Calu3 (cell line): Measurements from ENCODE around the gene ANKRD22. TPM values are rescaled to one million over a fixed set of nuclear protein-coding genes. Genes with fewer than 3 reads are reported as not detected.

ENCODE experiments used
- BruUV-seq: library from RNA; stranded (reverse); fragments of 400-500 nt; replicated peaks from 2 replicates; lab custom pipeline; 2021; lab: Mats Ljungman, UMichigan
- CTCF ChIA-PET: fragments of 300-600 bp; sonication (Branson Sonifier 250); formaldehyde crosslinking; loops from one replicate; lab custom pipeline; 2022; ENCODE audit warnings: antibody characterized with exemption; lab: Charles Lee
- DNase-seq: peaks from one replicate; pipeline ENCODE4 v3.0.0; 2022
- H3K27ac Mint-ChIP-seq: one replicate; pipeline ENCODE4 v1.8.0; 2022; ENCODE audit warnings: mixed read lengths; ENCODE audit not compliant: unreplicated experiment
- H3K27me3 Mint-ChIP-seq: one replicate; pipeline ENCODE4 v1.8.0; 2022; ENCODE audit warnings: mixed read lengths; ENCODE audit not compliant: unreplicated experiment
- H3K36me3 Mint-ChIP-seq: one replicate; pipeline ENCODE4 v1.8.0; 2022; ENCODE audit warnings: mild to moderate bottlenecking, moderate library complexity, mixed read lengths; ENCODE audit not compliant: insufficient read depth, unreplicated experiment
- H3K4me1 Mint-ChIP-seq: one replicate; pipeline ENCODE4 v1.8.0; 2022; ENCODE audit warnings: mild to moderate bottlenecking, low read depth, mixed read lengths; ENCODE audit not compliant: unreplicated experiment
- H3K4me3 Mint-ChIP-seq: one replicate; pipeline ENCODE4 v1.8.0; 2022; ENCODE audit warnings: mild to moderate bottlenecking, low read depth, moderate library complexity, mixed read lengths; ENCODE audit not compliant: unreplicated experiment
- H3K9me3 Mint-ChIP-seq: one replicate; pipeline ENCODE4 v1.8.0; 2022; ENCODE audit warnings: low read depth, mixed read lengths; ENCODE audit not compliant: unreplicated experiment
- intact Hi-C: fragments of 100-400 bp; cut with micrococcal nuclease; formaldehyde crosslinking; loops from one replicate; pipeline ENCODE4 v1.10.0; 2022; ENCODE audit not compliant: unreplicated experiment
- total RNA-seq: library from RNA; stranded (reverse); gene quantifications from 2 replicates; pipeline ENCODE4 v1.2.3, GENCODE V29; 2022
- TF ChIP-seq, protein P1 (sequence below): fragments of 200-600 bp; IDR thresholded peaks from one replicate; pipeline ENCODE4 v1.8.0; 2022; ENCODE audit warnings: antibody characterized with exemption; ENCODE audit not compliant: unreplicated experiment

Gene ANKRD22
- total RNA-seq, 1 experiment from 2014 or later = 20.6 TPM

DNA sequence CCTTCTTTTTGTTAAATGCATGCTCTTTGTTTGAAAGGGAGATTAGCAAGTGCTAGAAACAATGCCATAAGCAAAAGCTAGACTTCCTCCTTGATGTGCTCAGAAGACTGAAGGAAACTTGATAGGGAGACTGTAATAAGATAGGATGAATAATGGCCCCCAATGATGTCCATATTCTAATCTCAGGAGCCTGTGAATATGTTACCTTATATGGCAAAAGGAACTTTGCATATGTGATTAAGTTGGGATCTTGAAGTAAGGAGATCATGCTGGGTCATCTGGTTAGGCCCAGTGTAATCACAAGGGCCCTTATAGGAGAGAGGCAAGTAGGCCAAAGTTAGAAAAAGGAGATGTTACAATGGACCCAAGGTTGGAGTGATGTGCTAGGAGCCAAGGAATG lies 62.7 kb downstream of the ANKRD22 start:
- Mint-ChIP-seq H3K4me1 (peaks cover 14% of the 10 kb centered on the region), H3K36me3 (no peaks in the 10 kb centered on the region), H3K27ac (no peak overlapping the region), H3K4me3 (no peak overlapping the region), H3K9me3 (no peaks in the 10 kb centered on the region), H3K27me3 (peaks cover 9% of the 10 kb centered on the region)
- DNase-seq = no peak
- intact Hi-C loops = no loop called here
- CTCF ChIA-PET = no interaction called here
- TF ChIP-seq, protein P1, sequence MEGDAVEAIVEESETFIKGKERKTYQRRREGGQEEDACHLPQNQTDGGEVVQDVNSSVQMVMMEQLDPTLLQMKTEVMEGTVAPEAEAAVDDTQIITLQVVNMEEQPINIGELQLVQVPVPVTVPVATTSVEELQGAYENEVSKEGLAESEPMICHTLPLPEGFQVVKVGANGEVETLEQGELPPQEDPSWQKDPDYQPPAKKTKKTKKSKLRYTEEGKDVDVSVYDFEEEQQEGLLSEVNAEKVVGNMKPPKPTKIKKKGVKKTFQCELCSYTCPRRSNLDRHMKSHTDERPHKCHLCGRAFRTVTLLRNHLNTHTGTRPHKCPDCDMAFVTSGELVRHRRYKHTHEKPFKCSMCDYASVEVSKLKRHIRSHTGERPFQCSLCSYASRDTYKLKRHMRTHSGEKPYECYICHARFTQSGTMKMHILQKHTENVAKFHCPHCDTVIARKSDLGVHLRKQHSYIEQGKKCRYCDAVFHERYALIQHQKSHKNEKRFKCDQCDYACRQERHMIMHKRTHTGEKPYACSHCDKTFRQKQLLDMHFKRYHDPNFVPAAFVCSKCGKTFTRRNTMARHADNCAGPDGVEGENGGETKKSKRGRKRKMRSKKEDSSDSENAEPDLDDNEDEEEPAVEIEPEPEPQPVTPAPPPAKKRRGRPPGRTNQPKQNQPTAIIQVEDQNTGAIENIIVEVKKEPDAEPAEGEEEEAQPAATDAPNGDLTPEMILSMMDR = no peak
- BruUV-seq = no TSS peak

DNA sequence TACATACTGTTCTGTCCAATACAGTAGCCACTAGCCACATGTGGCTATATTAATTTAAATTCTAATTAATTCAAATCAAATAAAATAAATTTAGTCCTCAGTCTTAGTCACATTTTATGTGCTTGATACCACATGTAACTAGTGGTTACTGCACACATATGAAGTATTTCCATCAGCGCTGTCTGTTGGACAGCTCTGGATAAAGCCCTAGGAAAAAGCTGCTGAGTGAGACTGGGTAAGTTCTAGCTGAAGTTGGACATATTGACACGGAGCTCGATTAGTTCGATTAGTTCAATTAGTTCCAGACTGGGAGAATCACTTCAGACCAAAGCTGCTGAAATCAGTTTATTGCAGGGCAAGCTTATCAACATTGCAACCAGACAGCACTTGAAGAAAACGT lies 64.2 kb downstream of the ANKRD22 start:
- no peak overlapping the region for H3K27ac Mint-ChIP-seq
- peaks cover 9% of the 10 kb centered on the region for H3K27me3 Mint-ChIP-seq
- no peak overlapping the region for H3K4me3 Mint-ChIP-seq
- intact Hi-C loops = no loop called here
- DNase-seq = no peak
- CTCF ChIA-PET = no interaction called here
- no peaks in the 10 kb centered on the region for H3K9me3 Mint-ChIP-seq
- no peaks in the 10 kb centered on the region for H3K36me3 Mint-ChIP-seq
- TF ChIP-seq, protein P1 = no peak
- BruUV-seq = no TSS peak
- peaks cover 3% of the 10 kb centered on the region for H3K4me1 Mint-ChIP-seq

DNA sequence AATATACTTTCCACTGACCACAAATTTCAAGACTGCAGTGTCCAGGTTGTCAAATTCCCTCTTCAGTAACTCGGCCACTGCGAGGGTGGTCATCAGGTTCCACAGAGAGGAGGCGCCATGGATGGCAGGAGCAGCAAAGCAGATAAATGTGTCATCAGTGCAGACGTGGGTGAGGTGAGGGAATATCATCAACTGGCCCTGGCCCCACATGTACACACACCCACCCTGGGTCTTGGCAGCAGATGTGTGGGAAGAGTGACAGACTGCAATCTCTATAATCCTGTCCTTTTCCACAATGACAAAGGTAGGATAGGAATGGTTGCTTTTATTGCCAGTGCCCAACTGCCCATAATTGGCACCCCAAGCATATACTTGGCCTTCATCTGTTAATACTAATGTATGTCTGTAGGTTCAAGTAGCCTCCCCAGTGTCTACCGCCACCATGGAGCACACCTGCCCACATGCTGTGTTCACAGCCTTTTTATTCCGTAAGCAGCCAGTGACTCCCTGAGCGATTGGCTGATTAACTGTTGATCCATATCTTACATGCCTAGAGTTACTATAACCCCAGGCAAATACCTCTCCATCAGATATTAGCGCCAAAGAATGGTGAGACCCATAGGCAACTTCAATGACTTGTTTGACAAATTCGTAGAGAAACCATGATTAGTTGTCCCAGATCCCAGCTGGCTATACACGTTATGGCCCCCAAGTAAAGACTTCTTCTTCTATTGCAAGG lies 65.4 kb downstream of the ANKRD22 start:
- peaks cover 9% of the 10 kb centered on the region for H3K27me3 Mint-ChIP-seq
- H3K27ac Mint-ChIP-seq = no peak overlapping the region
- intact Hi-C loops = no loop called here
- CTCF ChIA-PET = no interaction called here
- TF ChIP-seq, protein P1 = no peak
- BruUV-seq = no TSS peak
- no peaks in the 10 kb centered on the region for H3K4me1 Mint-ChIP-seq
- no peak for DNase-seq
- no peaks in the 10 kb centered on the region for H3K9me3 Mint-ChIP-seq
- no peaks in the 10 kb centered on the region for H3K36me3 Mint-ChIP-seq
- no peak overlapping the region for H3K4me3 Mint-ChIP-seq

DNA sequence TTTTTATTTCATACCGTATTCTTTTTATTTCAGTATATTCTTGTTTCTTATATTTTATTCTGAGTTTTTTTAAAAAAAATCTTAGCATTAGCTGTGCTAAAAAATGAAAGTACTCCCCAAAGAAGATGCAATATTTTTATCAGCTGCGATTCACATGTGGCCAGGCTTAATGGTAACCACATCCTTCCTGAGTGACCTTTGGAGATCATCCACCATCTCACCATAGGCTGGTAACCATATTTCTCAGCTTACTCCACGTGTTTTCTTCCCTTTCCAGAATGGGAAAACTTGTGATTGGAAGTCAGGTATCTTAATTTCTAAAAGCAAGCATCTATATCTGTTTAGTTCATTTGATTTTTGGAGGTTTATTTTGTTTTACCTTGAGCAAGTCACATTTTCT lies 67.9 kb downstream of the ANKRD22 start:
- TF ChIP-seq, protein P1 = no peak
- DNase-seq = no peak
- Mint-ChIP-seq H3K4me3 (no peak overlapping the region), H3K4me1 (no peaks in the 10 kb centered on the region), H3K36me3 (no peaks in the 10 kb centered on the region), H3K9me3 (no peaks in the 10 kb centered on the region), H3K27me3 (peaks cover 9% of the 10 kb centered on the region), H3K27ac (no peak overlapping the region)
- CTCF ChIA-PET = no interaction called here
- no TSS peak for BruUV-seq
- intact Hi-C loops = no loop called here
